Measurements from ENCODE around the gene CXCL14. TPM values are rescaled to one million over a fixed set of nuclear protein-coding genes. Genes with fewer than 3 reads are reported as not detected.

The CXCL14 gene
- total RNA-seq, 2 experiments from 2014 or later, result not detected

DNA sequence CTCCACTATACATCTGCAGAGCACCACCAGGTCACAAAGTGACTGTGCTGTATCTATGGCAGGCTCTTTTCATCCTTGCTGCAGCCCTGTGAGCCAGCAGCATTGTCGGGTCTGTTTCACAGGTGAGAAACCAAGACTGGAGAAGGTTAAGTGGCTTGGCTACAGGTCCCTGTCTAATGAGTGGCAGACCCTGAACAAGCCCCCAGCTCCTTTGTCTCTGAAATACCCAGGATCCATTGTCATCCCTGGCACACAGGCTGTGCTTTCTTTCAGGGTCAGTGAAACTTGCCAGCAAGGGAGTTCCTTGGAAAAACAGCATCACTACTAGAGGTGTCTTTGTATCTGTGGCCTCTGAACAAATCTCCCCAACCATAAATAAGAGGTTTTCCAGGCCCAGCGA lies 27.6 kb upstream of the CXCL14 start:
- Mint-ChIP-seq H3K27ac (no peak overlapping the region), H3K4me1 (no peaks in the 10 kb centered on the region), H3K9me3 (ENCODE audit: low read depth) (no peaks in the 10 kb centered on the region), H3K4me3 (no peak overlapping the region), H3K36me3 (ENCODE audit: low read depth) (no peaks in the 10 kb centered on the region), H3K27me3 (peaks cover 7% of the 10 kb centered on the region)
- ATAC-seq (no peak), DNase-seq (no peak)
- CTCF ChIA-PET, result no interaction called here
- intact Hi-C loops (cut with DNase I, micrococcal nuclease), result no loop called here
- POLR2A ChIA-PET, result no interaction called here

DNA sequence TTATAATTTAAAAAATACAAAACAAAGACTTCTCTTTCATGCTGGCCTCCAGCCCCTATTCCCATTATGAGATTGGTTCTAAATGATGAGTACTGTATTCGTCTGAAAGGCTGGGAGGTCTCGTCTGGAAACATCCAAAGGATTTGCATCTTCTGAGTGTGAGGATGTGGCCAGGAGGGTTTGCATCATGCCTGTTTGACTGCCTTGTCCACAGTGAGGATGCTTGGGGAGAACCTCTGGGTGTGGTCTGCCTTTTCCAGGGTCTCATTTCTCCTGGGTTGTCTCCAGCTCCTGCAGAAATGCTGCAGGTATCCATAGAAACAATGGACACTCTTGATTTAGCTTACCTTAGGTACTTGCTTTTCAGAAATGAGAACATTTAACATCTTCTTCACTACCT lies 26.4 kb upstream of the CXCL14 start:
- no peak for ATAC-seq
- ChIA-PET POLR2A (no interaction called here), CTCF (no interaction called here)
- H3K4me3 Mint-ChIP-seq, result no peak overlapping the region
- H3K27me3 Mint-ChIP-seq, result peaks cover 9% of the 10 kb centered on the region
- H3K4me1 Mint-ChIP-seq, result no peaks in the 10 kb centered on the region
- no peak overlapping the region for H3K27ac Mint-ChIP-seq
- intact Hi-C loops (cut with DNase I, micrococcal nuclease), result no loop called here
- no peak for DNase-seq
- H3K9me3 Mint-ChIP-seq (ENCODE audit: low read depth), result no peaks in the 10 kb centered on the region
- no peaks in the 10 kb centered on the region for H3K36me3 Mint-ChIP-seq (ENCODE audit: low read depth)

DNA sequence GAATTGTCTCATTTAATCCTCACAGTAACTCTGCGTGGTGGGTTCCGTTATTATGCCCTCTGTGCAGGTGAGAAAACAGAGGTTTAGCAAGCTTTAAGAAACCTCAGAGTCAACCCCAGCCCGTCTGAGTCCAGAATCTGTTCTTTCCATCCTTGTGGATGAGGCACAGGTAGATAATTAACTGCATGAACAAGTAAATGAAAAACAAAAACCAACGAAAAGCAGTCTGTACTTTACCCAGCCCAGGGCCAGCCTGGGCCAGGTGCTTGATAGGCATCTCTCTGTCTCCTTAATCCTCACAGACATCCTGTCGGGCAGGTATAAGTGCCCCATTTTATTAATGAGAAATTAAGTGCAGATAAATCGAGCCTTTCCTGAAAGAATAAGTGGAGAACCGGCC lies 25.3 kb upstream of the CXCL14 start:
- H3K36me3 Mint-ChIP-seq (ENCODE audit: low read depth), result no peaks in the 10 kb centered on the region
- no peaks in the 10 kb centered on the region for H3K9me3 Mint-ChIP-seq (ENCODE audit: low read depth)
- CTCF ChIA-PET, result interaction anchor here (0.8 kb wide), 1 partner anchor 13 kb away, joined by 3 read pairs; no protein-coding TSS in a partner anchor
- H3K27ac Mint-ChIP-seq, result no peak overlapping the region
- H3K4me3 Mint-ChIP-seq, result no peak overlapping the region
- POLR2A ChIA-PET, result no interaction called here
- intact Hi-C loops (cut with DNase I, micrococcal nuclease), result no loop called here
- H3K27me3 Mint-ChIP-seq, result peaks cover 9% of the 10 kb centered on the region
- H3K4me1 Mint-ChIP-seq, result no peaks in the 10 kb centered on the region
- ATAC-seq (no peak), DNase-seq (no peak)

DNA sequence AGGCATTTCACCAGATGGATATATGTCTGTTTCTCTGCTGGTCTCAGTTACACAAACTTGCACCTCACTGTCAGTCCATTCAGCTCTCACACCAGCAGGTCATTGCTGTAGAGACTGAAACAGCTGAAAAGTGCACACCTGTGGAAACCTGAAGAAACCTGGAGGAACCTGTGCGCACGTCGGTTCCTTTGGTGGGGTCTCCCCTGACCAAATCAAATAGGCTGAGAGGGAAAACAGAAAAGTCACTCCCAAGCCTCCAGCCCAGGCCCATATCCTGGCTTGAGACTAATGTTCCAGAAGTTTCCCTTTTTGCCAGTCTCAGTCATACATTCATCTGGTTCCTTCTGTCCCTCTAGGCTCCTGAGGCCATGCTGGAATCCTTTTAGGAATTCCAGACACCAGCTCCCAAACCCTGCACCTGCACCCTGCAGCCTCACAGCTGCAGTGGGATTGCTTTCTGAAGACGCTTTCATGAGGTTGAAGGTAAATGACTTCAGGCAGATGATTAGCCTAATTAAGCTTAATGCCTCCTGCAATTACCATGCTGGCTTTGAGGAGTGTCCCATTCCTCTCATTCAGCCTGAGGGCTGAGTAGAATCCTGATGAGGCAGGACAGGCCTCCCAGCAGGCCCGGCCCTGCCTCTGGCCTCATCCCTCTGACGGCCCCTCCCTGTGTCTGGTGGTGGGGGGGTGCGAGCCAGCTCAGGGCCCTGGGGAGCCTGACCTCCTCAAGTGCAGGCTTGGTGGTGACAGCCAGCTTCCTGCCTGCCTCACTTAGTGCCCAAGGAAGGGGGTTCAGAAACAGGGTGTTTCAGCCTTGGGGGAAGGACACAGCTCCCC lies 24.3 kb upstream of the CXCL14 start:
- no peaks in the 10 kb centered on the region for H3K9me3 Mint-ChIP-seq (ENCODE audit: low read depth)
- ChIA-PET POLR2A (interaction anchor here (0.6 kb wide), 1 partner anchor 142 kb away, joined by 7 read pairs; no protein-coding TSS in a partner anchor), CTCF (no interaction called here)
- intact Hi-C loops (cut with DNase I, micrococcal nuclease), result no loop called here
- no peaks in the 10 kb centered on the region for H3K36me3 Mint-ChIP-seq (ENCODE audit: low read depth)
- DNase-seq, result no peak
- H3K27ac Mint-ChIP-seq, result no peak overlapping the region
- H3K4me1 Mint-ChIP-seq, result no peaks in the 10 kb centered on the region
- no peak for ATAC-seq
- peaks cover 9% of the 10 kb centered on the region for H3K27me3 Mint-ChIP-seq
- H3K4me3 Mint-ChIP-seq, result no peak overlapping the region

DNA sequence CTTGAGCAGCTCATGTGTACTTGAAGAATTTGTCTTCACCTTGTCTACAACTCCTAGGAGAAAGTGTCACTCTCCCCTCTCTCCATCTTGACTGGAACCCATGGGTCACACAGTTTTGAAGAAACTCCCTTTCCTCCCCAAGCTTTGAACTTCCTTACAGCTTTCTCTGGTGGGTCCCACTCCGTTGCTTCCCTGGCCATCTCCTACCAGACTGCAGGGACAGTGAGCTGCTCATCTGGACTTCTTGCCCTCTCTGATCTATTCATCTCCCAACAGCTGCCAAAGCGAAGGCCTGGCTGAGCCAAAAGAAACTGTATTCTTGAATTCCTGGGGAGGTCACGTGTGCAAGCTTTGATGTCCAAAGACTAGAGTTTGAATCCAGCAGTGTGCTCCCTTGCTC lies 22.7 kb upstream of the CXCL14 start:
- no peak for DNase-seq
- no peak for ATAC-seq
- Mint-ChIP-seq H3K4me3 (no peak overlapping the region), H3K9me3 (ENCODE audit: low read depth) (no peaks in the 10 kb centered on the region), H3K27me3 (peaks cover 8% of the 10 kb centered on the region), H3K27ac (no peak overlapping the region), H3K4me1 (no peaks in the 10 kb centered on the region), H3K36me3 (ENCODE audit: low read depth) (no peaks in the 10 kb centered on the region)
- intact Hi-C loops (cut with DNase I, micrococcal nuclease), result no loop called here
- POLR2A ChIA-PET, result interaction anchor here (0.7 kb wide), 1 partner anchor 9 kb away, joined by 4 read pairs; no protein-coding TSS in a partner anchor
- CTCF ChIA-PET, result interaction anchor here (0.9 to 1.3 kb wide), 2 partner anchors 9 to 36 kb away, joined by 3 read pairs; no protein-coding TSS in a partner anchor

DNA sequence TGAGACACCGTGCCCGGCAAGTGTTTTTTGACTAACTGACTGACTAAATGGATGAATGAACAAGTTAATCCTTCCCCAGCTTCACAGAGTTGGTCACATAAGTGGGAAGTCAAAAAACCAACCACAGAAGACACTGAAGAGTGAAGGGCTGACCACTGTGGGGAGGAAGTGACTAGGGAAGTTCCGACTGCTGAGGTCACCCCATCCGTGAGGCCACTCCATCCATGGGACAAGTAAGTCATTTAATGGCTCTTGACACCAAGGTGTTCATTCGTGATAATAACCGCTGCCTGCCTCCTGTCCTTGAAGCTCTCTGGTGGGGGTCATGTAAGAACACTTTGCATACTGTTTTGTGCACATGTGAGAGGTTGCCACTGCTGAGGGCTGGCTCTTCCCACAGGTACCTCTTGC lies 22.2 kb upstream of the CXCL14 start:
- Mint-ChIP-seq H3K4me3 (no peak overlapping the region), H3K27ac (no peak overlapping the region), H3K9me3 (ENCODE audit: low read depth) (no peaks in the 10 kb centered on the region), H3K27me3 (peaks cover 12% of the 10 kb centered on the region), H3K36me3 (ENCODE audit: low read depth) (no peaks in the 10 kb centered on the region), H3K4me1 (no peaks in the 10 kb centered on the region)
- CTCF ChIA-PET, result interaction anchor here (0.9 to 1.3 kb wide), 2 partner anchors 9 to 35 kb away, joined by 3 read pairs; no protein-coding TSS in a partner anchor
- POLR2A ChIA-PET, result no interaction called here
- intact Hi-C loops (cut with DNase I, micrococcal nuclease), result no loop called here
- ATAC-seq, result no peak
- no peak for DNase-seq

DNA sequence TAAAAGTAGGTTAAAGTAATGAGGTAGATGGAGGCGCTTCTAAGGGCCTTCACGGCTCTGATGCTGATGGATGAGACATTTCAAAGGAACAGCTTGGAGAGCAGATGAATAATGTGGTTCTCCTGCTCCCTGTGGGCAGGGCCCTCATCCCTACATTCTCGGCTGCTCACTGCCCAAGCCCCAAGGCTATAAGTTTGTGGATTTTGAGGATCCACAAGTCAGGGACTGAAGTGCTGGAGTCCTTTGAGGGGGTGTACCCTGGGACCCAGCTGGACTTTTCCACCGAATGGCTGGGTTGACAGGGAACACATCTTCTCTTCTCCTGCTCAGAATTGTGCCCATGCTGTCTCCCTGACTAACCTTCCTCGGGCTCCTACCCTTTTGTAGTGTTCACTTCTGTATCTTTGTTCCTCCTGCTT lies 21.4 kb upstream of the CXCL14 start:
- no peak overlapping the region for H3K4me3 Mint-ChIP-seq
- no peak overlapping the region for H3K27ac Mint-ChIP-seq
- ChIA-PET POLR2A (no interaction called here), CTCF (no interaction called here)
- DNase-seq, result no peak
- H3K27me3 Mint-ChIP-seq, result peaks cover 12% of the 10 kb centered on the region
- ATAC-seq, result no peak
- H3K4me1 Mint-ChIP-seq, result no peaks in the 10 kb centered on the region
- H3K9me3 Mint-ChIP-seq (ENCODE audit: low read depth), result no peaks in the 10 kb centered on the region
- intact Hi-C loops (cut with DNase I, micrococcal nuclease), result no loop called here
- H3K36me3 Mint-ChIP-seq (ENCODE audit: low read depth), result no peaks in the 10 kb centered on the region

DNA sequence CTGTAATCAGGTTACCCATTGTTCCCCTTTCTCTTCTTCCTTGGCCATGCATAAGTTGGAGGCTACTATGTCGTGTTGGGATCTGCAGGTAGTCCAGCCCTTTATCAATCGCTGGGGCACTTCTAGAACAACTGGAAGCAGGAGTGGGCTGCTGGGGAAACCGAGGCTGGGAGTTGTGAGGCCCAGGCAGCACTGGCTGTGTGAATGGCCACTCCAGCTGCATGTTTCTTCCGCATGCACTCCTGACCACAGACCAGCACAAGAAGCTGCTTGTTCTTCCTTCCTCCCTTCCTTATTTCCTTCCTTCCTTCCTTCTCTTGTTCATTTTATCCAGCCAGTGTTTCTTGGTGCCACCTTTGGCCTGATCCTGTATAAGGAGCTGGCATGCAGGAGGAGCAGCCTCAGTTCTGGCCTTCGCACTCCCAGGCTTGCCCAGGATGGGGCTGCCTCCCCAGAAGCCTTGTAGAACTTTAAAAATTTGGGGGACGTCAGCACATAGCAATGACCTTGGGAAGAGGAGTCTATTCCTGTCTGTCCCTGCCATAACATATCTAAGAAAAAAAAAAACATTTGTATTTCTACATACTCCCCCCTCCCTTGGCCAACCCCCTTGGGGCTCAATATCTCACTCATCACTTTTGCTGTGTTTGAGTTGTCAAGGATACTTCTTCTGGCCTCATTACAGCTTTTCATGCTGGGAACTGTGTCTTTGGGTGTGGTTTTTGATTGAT lies 20.8 kb upstream of the CXCL14 start:
- intact Hi-C loops (cut with DNase I, micrococcal nuclease), result no loop called here
- ChIA-PET POLR2A (no interaction called here), CTCF (interaction anchor here (0.7 kb wide), 1 partner anchor 34 kb away, joined by 3 read pairs; no protein-coding TSS in a partner anchor)
- no peak for ATAC-seq
- H3K4me3 Mint-ChIP-seq, result no peak overlapping the region
- H3K36me3 Mint-ChIP-seq (ENCODE audit: low read depth), result no peaks in the 10 kb centered on the region
- H3K27me3 Mint-ChIP-seq, result peaks cover 12% of the 10 kb centered on the region
- no peak overlapping the region for H3K27ac Mint-ChIP-seq
- no peak for DNase-seq
- H3K9me3 Mint-ChIP-seq (ENCODE audit: low read depth), result no peaks in the 10 kb centered on the region
- H3K4me1 Mint-ChIP-seq, result no peaks in the 10 kb centered on the region

DNA sequence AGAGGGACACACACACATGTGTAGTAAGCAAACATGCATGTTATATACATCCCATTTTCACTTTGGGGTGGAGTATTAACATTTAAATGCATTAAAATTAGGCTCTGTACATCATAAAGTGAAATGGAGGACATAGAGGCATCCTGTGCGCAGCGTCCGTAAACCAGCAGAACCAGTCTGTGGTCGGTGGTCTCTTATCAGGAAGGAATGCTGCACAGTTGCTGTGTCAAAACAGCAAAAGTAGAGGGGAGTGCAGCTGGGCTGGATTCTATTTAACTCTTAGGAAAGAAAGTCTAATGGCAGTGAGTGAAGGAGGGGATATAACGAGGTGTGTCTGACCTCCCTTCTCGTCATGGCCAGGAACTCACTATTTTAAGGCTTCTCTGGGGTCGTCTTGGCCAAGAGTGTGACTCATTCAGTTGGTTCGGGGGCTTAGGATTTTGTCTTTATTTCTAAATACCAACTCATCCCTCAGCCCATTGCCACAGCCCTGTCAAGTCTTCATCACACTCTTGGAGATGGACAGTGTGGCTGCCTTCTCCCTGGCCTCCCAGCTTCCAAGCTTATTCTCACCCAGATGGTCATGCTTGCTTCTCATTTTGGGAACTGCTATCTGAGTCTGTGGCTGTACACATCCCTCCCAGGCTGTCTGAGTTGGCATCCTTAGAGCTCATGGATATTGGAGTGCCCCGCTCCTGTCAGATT lies 20.1 kb upstream of the CXCL14 start:
- H3K4me1 Mint-ChIP-seq, result no peaks in the 10 kb centered on the region

DNA sequence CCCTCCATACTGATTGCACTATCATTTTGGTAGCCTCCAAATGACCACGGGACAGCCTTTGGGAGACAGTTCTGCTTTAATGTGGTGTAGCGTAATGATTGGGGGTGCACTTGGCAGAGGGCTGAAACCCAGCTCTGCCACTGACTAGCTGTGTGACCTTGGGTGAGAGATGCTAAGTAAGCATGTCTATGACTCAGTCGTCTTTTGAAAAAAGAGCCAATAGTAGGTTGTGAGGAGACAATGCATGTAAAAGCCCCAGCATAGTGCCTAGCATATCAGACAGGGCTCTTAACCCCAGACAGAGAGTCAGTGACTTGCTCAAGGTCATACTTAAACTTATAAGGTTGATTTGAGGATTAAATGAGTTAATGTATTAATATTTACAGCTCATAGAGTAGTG lies 18.0 kb upstream of the CXCL14 start:
- ChIA-PET CTCF (interaction anchor here (0.8 kb wide), 1 partner anchor 233 kb away, joined by 3 read pairs; no protein-coding TSS in a partner anchor), POLR2A (no interaction called here)
- Mint-ChIP-seq H3K27me3 (peaks cover 16% of the 10 kb centered on the region), H3K4me3 (no peak overlapping the region), H3K27ac (no peak overlapping the region), H3K9me3 (ENCODE audit: low read depth) (no peaks in the 10 kb centered on the region), H3K36me3 (ENCODE audit: low read depth) (no peaks in the 10 kb centered on the region), H3K4me1 (no peaks in the 10 kb centered on the region)
- DNase-seq (no peak), ATAC-seq (no peak)
- intact Hi-C loops (cut with DNase I, micrococcal nuclease), result no loop called here

More for the DNA sequence above, 20.1 kb upstream of the CXCL14 start:
- POLR2A ChIA-PET, result no interaction called here
- H3K27ac Mint-ChIP-seq, result no peak overlapping the region
- CTCF ChIA-PET, result interaction anchor here (0.7 kb wide), 1 partner anchor 33 kb away, joined by 3 read pairs; no protein-coding TSS in a partner anchor
- no peaks in the 10 kb centered on the region for H3K36me3 Mint-ChIP-seq (ENCODE audit: low read depth)
- no peaks in the 10 kb centered on the region for H3K9me3 Mint-ChIP-seq (ENCODE audit: low read depth)
- ATAC-seq (no peak), DNase-seq (no peak)
- intact Hi-C loops (cut with DNase I, micrococcal nuclease), result no loop called here
- H3K4me3 Mint-ChIP-seq, result no peak overlapping the region
- peaks cover 12% of the 10 kb centered on the region for H3K27me3 Mint-ChIP-seq

DNA sequence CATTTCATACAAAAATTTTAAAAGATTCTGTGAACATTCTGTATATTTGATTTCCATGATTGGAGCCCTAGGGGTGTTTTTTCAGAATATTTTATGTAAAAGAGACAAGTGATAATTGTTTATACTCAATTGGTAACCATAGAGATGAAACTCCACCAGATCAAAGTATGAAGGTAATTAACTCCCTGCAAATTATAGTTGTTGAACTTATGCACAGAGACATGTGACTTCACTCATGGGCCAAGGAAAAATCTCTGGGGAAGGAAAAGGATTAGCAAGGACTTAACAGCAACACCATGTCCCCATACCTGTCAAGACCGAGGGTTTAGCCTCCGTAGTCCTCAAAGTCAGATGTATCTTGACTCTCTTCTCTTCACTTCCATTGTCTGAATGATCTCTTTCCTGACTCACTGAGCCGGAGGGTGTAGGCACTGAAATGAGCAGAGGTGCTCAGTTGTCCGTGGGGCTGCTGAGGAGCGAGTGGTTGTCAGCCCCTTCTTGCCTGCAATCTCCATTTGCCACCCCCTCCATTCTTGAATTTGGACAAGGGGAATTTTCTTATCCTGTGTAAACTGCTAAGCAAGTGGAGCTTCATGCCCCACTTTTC lies 17.5 kb upstream of the CXCL14 start:
- ChIA-PET CTCF (no interaction called here), POLR2A (no interaction called here)
- Mint-ChIP-seq H3K27me3 (peaks cover 14% of the 10 kb centered on the region), H3K4me1 (no peaks in the 10 kb centered on the region), H3K4me3 (no peak overlapping the region), H3K36me3 (ENCODE audit: low read depth) (no peaks in the 10 kb centered on the region), H3K27ac (no peak overlapping the region), H3K9me3 (ENCODE audit: low read depth) (no peaks in the 10 kb centered on the region)
- DNase-seq (no peak), ATAC-seq (no peak)
- intact Hi-C loops (cut with DNase I, micrococcal nuclease), result no loop called here

All from activated CD4-positive, alpha-beta T cell treated with anti-CD3 and anti-CD28 coated beads for 36 hours (primary cell).